Left lung (tissue), 10 donors: ENCODE results near the gene CRTC1. TPM values are rescaled to one million over a fixed set of nuclear protein-coding genes. Genes with fewer than 3 reads are reported as not detected.

Source experiments
- ATAC-seq: fragments of 200-7000 bp; cut with Tn5 transposase; one replicate; pipeline ENCODE4 v1.9.1; 2020; ENCODE audit warnings: moderate library complexity
- DNase-seq, 4 donors: peaks; one replicate each; pipeline ENCODE4 v3.0.0-alpha.2; 2013 to 2020
- H3K27ac ChIP-seq, 2 donors: fragments of 200-600 bp; sonication (generic) in 1 of 2; one replicate each; pipeline versions ENCODE4 v1.5.0 to v1.8.0; 2020 to 2021
- H3K27me3 ChIP-seq, 2 donors: fragments of 200-600 bp; sonication (generic) in 1 of 2; one replicate each; pipeline versions ENCODE4 v1.5.0 to v1.8.0; 2020 to 2021
- H3K36me3 ChIP-seq, 2 donors: fragments of 200-600 bp; sonication (generic) in 1 of 2; one replicate each; pipeline versions ENCODE4 v1.5.0 to v1.8.0; 2020 to 2021
- H3K4me1 ChIP-seq, 2 donors: fragments of 200-600 bp; one replicate each; pipeline ENCODE4 v1.8.0; 2021
- H3K4me3 ChIP-seq, 2 donors: fragments of 200-600 bp; sonication (generic) in 1 of 2; one replicate each; pipeline versions ENCODE4 v1.5.0 to v1.8.0; 2020 to 2021; ENCODE audit warnings: mild to moderate bottlenecking in 1 of 2
- H3K9me3 ChIP-seq, 2 donors: fragments of 200-600 bp; sonication (generic) in 1 of 2; one replicate each; pipeline versions ENCODE4 v1.5.0 to v1.8.0; 2020 to 2021
- intact Hi-C, 2 donors: fragments of 100-400 bp; cut with DNase I; formaldehyde crosslinking; loops; one replicate each; pipeline versions ENCODE4 v1.11.2 to v1.14.2; 2022
- polyA plus RNA-seq, 6 donors: library from polyadenylated mRNA; unstranded; fragments of 120-200 nt; gene quantifications; one replicate each; pipeline ENCODE4 v1.2.1, GENCODE V29; 2013; ENCODE audit not compliant: insufficient read length in 6 of 6
- total RNA-seq, 2 donors: library from RNA; stranded (reverse); fragmentation: NEBNext Ultra II Directional; extraction: Animal tissue kit (Norgen Biotek cat#: 25700); gene quantifications; one replicate each; pipeline ENCODE4 v1.2.1, GENCODE V29; 2021
- TF ChIP-seq, protein P1 (sequence below), 2 donors: fragments of 200-600 bp; sonication (generic) in 1 of 2; IDR thresholded peaks; one replicate each; pipeline versions ENCODE4 v1.5.0 to v1.8.0; 2021; ENCODE audit warnings: antibody characterized with exemption in 2 of 2
- donor health status: DM: no; HTN: yes; CAD: no.
- donor health status: DM: no; HTN: no; CAD: no.

Gene CRTC1
- total and polyA plus RNA-seq, 8 donors, result 11.3 to 23.9 (median 14.6) TPM

DNA sequence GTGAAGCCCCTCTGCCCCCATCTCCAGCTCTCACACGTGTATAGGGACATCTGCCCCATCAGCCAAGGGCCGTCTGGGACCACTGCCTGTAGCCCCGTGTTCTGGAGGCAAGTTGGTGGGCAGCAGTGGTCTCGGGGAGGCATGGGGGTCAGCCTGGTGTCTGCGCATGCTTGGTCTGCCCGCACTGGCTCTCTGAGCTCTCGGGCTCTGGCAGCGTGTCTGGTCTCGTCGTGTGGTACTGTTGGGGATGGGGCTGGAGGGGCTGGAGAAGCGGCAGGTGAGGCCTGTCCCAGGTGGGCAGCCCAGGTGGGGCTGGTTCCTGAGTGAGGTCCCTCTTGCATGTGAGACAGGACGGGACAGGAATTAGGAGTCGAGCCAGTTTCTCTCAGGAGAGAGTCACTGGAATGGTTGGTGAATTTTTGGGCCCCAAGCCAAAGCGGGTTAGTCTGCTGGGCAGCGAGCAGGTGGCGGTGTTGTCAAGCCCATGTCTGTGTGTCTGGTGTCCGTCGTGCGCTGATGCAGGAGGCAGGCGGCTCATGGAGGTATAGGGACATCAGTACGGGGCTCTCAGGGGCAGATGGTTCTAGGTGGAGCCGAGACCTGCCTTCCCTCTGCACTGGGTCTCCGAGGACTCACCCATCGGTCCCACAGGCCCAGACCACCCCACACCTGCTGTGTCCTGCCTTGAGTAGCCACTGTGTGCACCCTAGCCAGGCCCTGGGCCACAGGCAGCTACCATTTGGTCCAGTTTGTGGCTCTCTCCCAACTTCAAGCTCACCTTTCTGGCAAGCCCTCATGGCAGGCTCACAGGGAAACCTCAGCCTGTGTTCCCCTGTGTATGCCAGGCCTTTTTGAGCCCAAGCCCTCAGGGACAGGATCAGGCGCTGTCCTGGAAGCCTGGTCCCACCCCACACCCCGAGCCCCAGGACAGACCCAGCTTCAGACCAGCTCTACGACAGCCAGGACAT is 89.4 kb downstream of the CRTC1 start:
- DNase-seq (no peak), ATAC-seq (no peak)
- intact Hi-C loops, result no loop called here
- H3K27ac ChIP-seq, result no peak overlapping the region
- H3K4me1 ChIP-seq, result peaks cover 0 to 4% of the 10 kb centered on the region in 2 donors
- no peak overlapping the region for H3K4me3 ChIP-seq
- peaks cover 0 to 4% of the 10 kb centered on the region in 2 donors for H3K36me3 ChIP-seq
- TF ChIP-seq, protein P1, sequence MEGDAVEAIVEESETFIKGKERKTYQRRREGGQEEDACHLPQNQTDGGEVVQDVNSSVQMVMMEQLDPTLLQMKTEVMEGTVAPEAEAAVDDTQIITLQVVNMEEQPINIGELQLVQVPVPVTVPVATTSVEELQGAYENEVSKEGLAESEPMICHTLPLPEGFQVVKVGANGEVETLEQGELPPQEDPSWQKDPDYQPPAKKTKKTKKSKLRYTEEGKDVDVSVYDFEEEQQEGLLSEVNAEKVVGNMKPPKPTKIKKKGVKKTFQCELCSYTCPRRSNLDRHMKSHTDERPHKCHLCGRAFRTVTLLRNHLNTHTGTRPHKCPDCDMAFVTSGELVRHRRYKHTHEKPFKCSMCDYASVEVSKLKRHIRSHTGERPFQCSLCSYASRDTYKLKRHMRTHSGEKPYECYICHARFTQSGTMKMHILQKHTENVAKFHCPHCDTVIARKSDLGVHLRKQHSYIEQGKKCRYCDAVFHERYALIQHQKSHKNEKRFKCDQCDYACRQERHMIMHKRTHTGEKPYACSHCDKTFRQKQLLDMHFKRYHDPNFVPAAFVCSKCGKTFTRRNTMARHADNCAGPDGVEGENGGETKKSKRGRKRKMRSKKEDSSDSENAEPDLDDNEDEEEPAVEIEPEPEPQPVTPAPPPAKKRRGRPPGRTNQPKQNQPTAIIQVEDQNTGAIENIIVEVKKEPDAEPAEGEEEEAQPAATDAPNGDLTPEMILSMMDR (IDR thresholded peaks at IDR 0.05), result no peak
- H3K9me3 ChIP-seq, result no peaks in the 10 kb centered on the region
- peaks cover 0 to 14% of the 10 kb centered on the region in 2 donors for H3K27me3 ChIP-seq

DNA sequence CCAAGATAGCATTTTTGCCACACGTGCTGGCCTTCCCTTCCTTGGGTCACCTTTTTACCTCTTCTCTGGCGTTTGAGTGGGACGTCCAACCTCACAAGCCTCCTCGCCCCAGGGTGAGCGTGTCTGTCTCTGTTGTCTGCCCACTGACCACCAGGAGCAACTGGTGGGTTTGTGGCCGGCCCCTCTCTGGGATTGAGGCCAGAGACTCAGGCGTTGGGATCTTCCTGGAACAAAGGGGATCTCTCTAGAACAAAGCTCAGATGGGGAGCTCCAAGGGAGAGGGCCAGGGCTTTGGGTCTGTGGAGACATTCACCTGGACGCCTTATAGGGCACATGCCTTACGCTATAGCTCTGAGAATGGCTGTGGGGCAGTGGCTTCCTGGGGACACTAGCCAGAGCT is 90.2 kb downstream of the CRTC1 start:
- intact Hi-C loops, result no loop called here
- Histone ChIP-seq H3K4me3 (no peak overlapping the region), H3K27me3 (peaks cover 0 to 22% of the 10 kb centered on the region in 2 donors), H3K27ac (no peak overlapping the region), H3K9me3 (no peaks in the 10 kb centered on the region), H3K4me1 (peaks cover 0 to 4% of the 10 kb centered on the region in 2 donors), H3K36me3 (peaks cover 0 to 4% of the 10 kb centered on the region in 2 donors)
- DNase-seq (no peak), ATAC-seq (no peak)
- TF ChIP-seq, protein P1 (IDR thresholded peaks at IDR 0.05), result no peak

DNA sequence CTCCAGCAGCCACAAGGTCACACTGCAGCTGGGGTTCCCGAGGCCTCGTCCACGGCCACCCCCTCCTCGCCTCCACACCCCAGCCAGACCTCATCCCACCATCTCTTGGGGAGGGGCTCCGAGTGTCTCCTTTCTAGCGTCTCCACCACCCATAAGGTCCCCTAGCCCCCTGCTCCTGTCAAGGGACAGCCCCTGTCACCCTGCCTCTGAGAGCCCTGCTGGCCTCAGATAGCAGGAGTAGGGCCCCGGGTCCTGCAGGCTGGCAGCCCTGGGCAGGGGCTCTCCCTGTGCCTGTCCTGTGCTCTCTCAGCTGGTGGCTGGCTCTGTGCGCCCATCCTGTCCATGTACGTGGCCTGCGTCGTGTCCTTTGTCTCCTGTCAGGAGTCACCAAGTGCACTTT is 90.6 kb downstream of the CRTC1 start:
- no peak overlapping the region for H3K4me3 ChIP-seq
- TF ChIP-seq, protein P1 (IDR thresholded peaks at IDR 0.05), result no peak
- H3K4me1 ChIP-seq, result peaks cover 0 to under 1% of the 10 kb centered on the region in 2 donors
- DNase-seq (no peak), ATAC-seq (no peak)
- H3K27me3 ChIP-seq, result peaks cover 0 to 25% of the 10 kb centered on the region in 2 donors
- H3K27ac ChIP-seq, result no peak overlapping the region
- H3K36me3 ChIP-seq, result peaks cover 0 to 4% of the 10 kb centered on the region in 2 donors
- intact Hi-C loops, result no loop called here
- H3K9me3 ChIP-seq, result no peaks in the 10 kb centered on the region

DNA sequence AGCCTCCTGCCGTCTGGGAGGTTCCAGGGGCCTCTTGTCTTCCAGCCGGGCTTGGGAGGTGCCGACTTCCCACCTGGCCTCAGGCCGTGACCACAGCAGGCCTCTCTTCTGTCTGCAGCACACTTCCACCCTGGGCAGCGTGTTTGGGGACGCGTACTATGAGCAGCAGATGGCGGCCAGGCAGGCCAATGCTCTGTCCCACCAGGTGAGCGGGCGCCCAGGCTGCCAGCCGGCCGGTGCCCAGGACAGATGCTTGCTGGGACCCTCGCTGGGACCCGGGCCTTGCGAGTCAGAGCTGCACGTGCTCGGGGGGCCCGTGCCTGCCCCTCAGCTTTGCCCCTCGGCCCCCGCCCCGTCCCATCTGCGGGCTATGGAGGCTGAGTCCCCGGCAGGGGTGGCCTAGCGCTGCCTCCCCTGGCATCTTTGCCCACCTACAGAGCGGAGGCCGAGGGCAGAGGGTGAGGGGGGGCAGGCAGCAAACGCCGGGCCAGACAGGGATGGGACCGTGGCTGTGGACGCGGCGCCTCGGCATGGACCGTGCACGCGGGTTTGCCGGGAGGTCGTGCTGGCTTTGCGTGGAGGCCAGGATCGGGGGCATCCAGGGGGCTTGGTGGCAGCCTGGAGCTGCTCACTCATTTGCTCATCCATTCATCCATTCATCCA is 91.4 kb downstream of the CRTC1 start:
- intact Hi-C loops, result no loop called here
- ATAC-seq (no peak), DNase-seq (peak in 1 of 4 donors; percentile 77)
- no peaks in the 10 kb centered on the region for H3K4me1 ChIP-seq
- H3K27ac ChIP-seq, result no peak overlapping the region
- TF ChIP-seq, protein P1 (IDR thresholded peaks at IDR 0.05), result no peak
- H3K9me3 ChIP-seq, result no peaks in the 10 kb centered on the region
- no peak overlapping the region for H3K4me3 ChIP-seq
- peaks cover 0 to 32% of the 10 kb centered on the region in 2 donors for H3K27me3 ChIP-seq
- peaks cover 0 to 4% of the 10 kb centered on the region in 2 donors for H3K36me3 ChIP-seq
